HepG2 (cell line): ENCODE measurements around the gene SOX12. TPM values are rescaled to one million over a fixed set of nuclear protein-coding genes. Genes with fewer than 3 reads are reported as not detected.

Experiments used
- ARID4A ChIP-seq: sonication (generic); formaldehyde crosslinking; IDR thresholded peaks from 2 replicates; pipeline ENCODE4 v1.5.0; 2020; ENCODE audit warnings: mild to moderate bottlenecking, missing genetic modification reagents, borderline replicate concordance
- ARID5B ChIP-seq: IDR thresholded peaks from 2 replicates; pipeline ENCODE4 v1.4.0; 2020; ENCODE audit warnings: mild to moderate bottlenecking, missing genetic modification reagents
- BRCA1 ChIP-seq: sonication (generic); formaldehyde crosslinking; IDR thresholded peaks from 2 replicates; pipeline ENCODE4 v1.4.0; 2020; ENCODE audit warnings: missing genetic modification reagents
- HMG20B ChIP-seq: conservative IDR thresholded peaks from 2 replicates; pipeline ENCODE4 v1.6.1; 2016; ENCODE audit warnings: missing genetic modification reagents, missing compliant biosample characterization
- KLF16 ChIP-seq, 2 experiments: sonication (generic) in 1 of 2; formaldehyde crosslinking in 1 of 2; IDR thresholded peaks; 2 replicates each; pipeline versions ENCODE4 v1.6.1 to v1.8.0; 2016 to 2023; ENCODE audit warnings: missing genetic modification reagents in 2 of 2, missing compliant biosample characterization in 1 of 2
- MBNL3 ChIP-seq: fragments of 250-450 bp; sonication (Bioruptor Pico); conservative IDR thresholded peaks from 2 replicates; pipeline ENCODE4 v1.8.0; 2022; ENCODE audit warnings: mild to moderate bottlenecking, inconsistent platforms
- MXD4 ChIP-seq: IDR thresholded peaks from 2 replicates; pipeline ENCODE4 v1.6.1; 2016; ENCODE audit warnings: mild to moderate bottlenecking, missing biosample characterization, missing genetic modification reagents
- PAXIP1 ChIP-seq: sonication (generic); formaldehyde crosslinking; conservative IDR thresholded peaks from 2 replicates; pipeline ENCODE4 v1.4.0; 2020; ENCODE audit warnings: mild to moderate bottlenecking, missing genetic modification reagents, moderate library complexity
- RFXANK ChIP-seq: IDR thresholded peaks from 2 replicates; pipeline ENCODE4 v1.6.1; 2016
- SP4 ChIP-seq: sonication (generic); formaldehyde crosslinking; IDR thresholded peaks from 2 replicates; pipeline ENCODE4 v1.8.1; 2023; ENCODE audit warnings: mild to moderate bottlenecking, missing genetic modification reagents
- SRSF1 ChIP-seq: fragments of 200-400 bp; formaldehyde crosslinking; optimal IDR thresholded peaks from 2 replicates; pipeline ENCODE3; 2017; ENCODE audit warnings: mild to moderate bottlenecking, low read depth, low read length, moderate library complexity
- ZBTB33 ChIP-seq: sonication (generic); formaldehyde crosslinking; IDR thresholded peaks from 2 replicates; pipeline ENCODE4 v1.4.0; 2020; ENCODE audit warnings: missing genetic modification reagents
- ZNF296 ChIP-seq: sonication (generic); formaldehyde crosslinking; conservative IDR thresholded peaks from 2 replicates; pipeline ENCODE4 v1.5.0; 2020; ENCODE audit warnings: mild to moderate bottlenecking, missing genetic modification reagents
- ZNF577 ChIP-seq: sonication (generic); formaldehyde crosslinking; IDR thresholded peaks from 2 replicates; pipeline ENCODE4 v1.4.0; 2020; ENCODE audit warnings: mild to moderate bottlenecking, low read depth, missing genetic modification reagents, borderline replicate concordance
- ZNF614 ChIP-seq: IDR thresholded peaks from 2 replicates; pipeline ENCODE4 v1.6.1; 2018; ENCODE audit warnings: missing biosample characterization, missing genetic modification reagents, inconsistent platforms, borderline replicate concordance
- polyA plus RNA-seq, 8 experiments: library from polyadenylated mRNA; depleted of rRNA in 3 of 8; stranded (reverse) in 7 of 8; unstranded in 1 of 8; fragments of >200 nt; fragmentation: Illumina TruSeq in 4 of 8; extraction: Trizol in 4 of 8; gene quantifications; 2 replicates each; pipeline versions ENCODE4 v1.2.1 to v1.2.3, GENCODE V29; 2011 to 2016; ENCODE audit warnings: low read depth in 4 of 8, missing spikeins in 1 of 8, mixed read lengths in 1 of 8; ENCODE audit not compliant: insufficient read depth in 1 of 8
- total RNA-seq, 5 experiments: library from RNA; depleted of rRNA; stranded (reverse); fragments of >200 nt; fragmentation: Illumina TruSeq; extraction: Trizol; gene quantifications; 2 replicates each; pipeline ENCODE4 v1.2.3, GENCODE V29; 2016; ENCODE audit warnings: low read depth in 1 of 5

Gene SOX12
- total and polyA plus RNA-seq, 2 of the 13 experiments (the other 11 are each of a cell fraction or from before 2014, with no cell fraction given) = 10.0 to 18.7 TPM

GRCh38 chr20:368915-369314 is 43.6 kb downstream of the SOX12 start (continued):
- TF ChIP-seq ARID4A = no peak
- 0 out of 2 replicates have a peak, but pooled peaks have one; percentile 21 for TF ChIP-seq ZBTB33
- no peak for TF ChIP-seq PAXIP1 (CRISPR knock-in tag)
- no peak for TF ChIP-seq MXD4 (CRISPR knock-in tag)
- TF ChIP-seq KLF16 (CRISPR knock-in tag; IDR thresholded peaks at IDR 0.05) = 0 out of 4 replicates have a peak, but pooled peaks of 1 of the 2 experiments have one; percentile 20
- TF ChIP-seq BRCA1 (CRISPR knock-in tag) = no peak
- no peak for TF ChIP-seq RFXANK (CRISPR knock-in tag)
- no peak for TF ChIP-seq ZNF296
- TF ChIP-seq SRSF1 = no peak
- TF ChIP-seq SP4 (CRISPR knock-in tag) = no peak
- 0 out of 2 replicates have a peak, but pooled peaks have one; percentile 10 for TF ChIP-seq ARID5B (CRISPR knock-in tag)
- no peak for TF ChIP-seq ZNF614 (CRISPR knock-in tag)
- no peak for TF ChIP-seq MBNL3
- no peak for TF ChIP-seq ZNF577 (CRISPR knock-in tag)
- no peak for TF ChIP-seq HMG20B
